Fibroblast of skin of right biceps (primary cell): ENCODE measurements around the gene LRRC37A3.
"Not testable (repeated sequence)": the region's sequence is repeated elsewhere in the genome, so short reads cannot be mapped to it uniquely, and the experiment has no call there.

Experiments used
- DNase-seq: peaks from one replicate; pipeline ENCODE4 v3.0.0-alpha.2; 2013

Gene LRRC37A3

GRCh38 chr17:64919289-64920025, at the start of gene LRRC37A3:
TSS of gene LRRC37A3 (minus strand) at chr17:64919478. CDS start at chr17:64897257, 22,221 bp downstream.
- DNase-seq: peak; percentile 95

GRCh38 chr17:64965873-64966287, 46.6 kb upstream of the LRRC37A3 start:
- peak; percentile 75 for DNase-seq

- not testable (repeated sequence) for DNase-seq
Measured at GRCh38 chr17:64965256-64965872, 46.1 kb upstream of the LRRC37A3 start.

GRCh38 chr17:64964796-64965195, 45.5 kb upstream of the LRRC37A3 start:
- no peak for DNase-seq

GRCh38 chr17:64963814-64964213, 44.5 kb upstream of the LRRC37A3 start:
- DNase-seq: not testable (repeated sequence)

- DNase-seq: peak; percentile 49
Measured at GRCh38 chr17:64961563-64962378, 42.5 kb upstream of the LRRC37A3 start.

- no peak for DNase-seq
Measured at GRCh38 chr17:64951877-64952276, 32.6 kb upstream of the LRRC37A3 start.

- DNase-seq: no peak
Measured at GRCh38 chr17:64950871-64951270, 31.6 kb upstream of the LRRC37A3 start.

- DNase-seq: peak; percentile 9
Measured at GRCh38 chr17:64947152-64947551, 27.9 kb upstream of the LRRC37A3 start.

- DNase-seq: no peak
Measured at GRCh38 chr17:64941761-64942160, 22.5 kb upstream of the LRRC37A3 start.

- DNase-seq: no peak
Measured at GRCh38 chr17:64941045-64941444, 21.8 kb upstream of the LRRC37A3 start.

GRCh38 chr17:64940055-64940454, 20.8 kb upstream of the LRRC37A3 start:
- no peak for DNase-seq

- no peak for DNase-seq
Measured at GRCh38 chr17:64938925-64939474, 19.7 kb upstream of the LRRC37A3 start.

- no peak for DNase-seq
Measured at GRCh38 chr17:64938290-64938689, 19.0 kb upstream of the LRRC37A3 start.

- no peak for DNase-seq
Measured at GRCh38 chr17:64936117-64936516, 16.8 kb upstream of the LRRC37A3 start.

GRCh38 chr17:64934284-64934778, 15.1 kb upstream of the LRRC37A3 start:
- not testable (repeated sequence) for DNase-seq

- not testable (repeated sequence) for DNase-seq
Measured at GRCh38 chr17:64932850-64933249, 13.6 kb upstream of the LRRC37A3 start.

GRCh38 chr17:64930374-64930773, 11.1 kb upstream of the LRRC37A3 start:
- DNase-seq: not testable (repeated sequence)

- peak; percentile 79 for DNase-seq
Measured at GRCh38 chr17:64929419-64930209, 10.3 kb upstream of the LRRC37A3 start.

- DNase-seq: not testable (repeated sequence)
Measured at GRCh38 chr17:64928701-64929100, 9.4 kb upstream of the LRRC37A3 start.

GRCh38 chr17:64927444-64927843, 8.2 kb upstream of the LRRC37A3 start:
- peak; percentile 59 for DNase-seq

GRCh38 chr17:64926430-64926829, 7.2 kb upstream of the LRRC37A3 start:
- DNase-seq: not testable (repeated sequence)
